CD14-positive monocyte (primary cell): ENCODE data around the gene ZSCAN5C. TPM values are rescaled to one million over a fixed set of nuclear protein-coding genes. Genes with fewer than 3 reads are reported as not detected.
A peak's percentile ranks its signal among the peaks of the same experiment; 100 is the strongest.
"Not testable (repeated sequence)": the region's sequence is repeated elsewhere in the genome, so short reads cannot be mapped to it uniquely, and the experiment has no call there.

Source experiments
- DNase-seq, 3 donors: peaks; one replicate each; pipeline ENCODE4 v3.0.0-alpha.2; 2011 to 2022
- H2AFZ ChIP-seq: 2 replicates; pipeline ENCODE4 v1.6.0; 2012; ENCODE audit warnings: mild to moderate bottlenecking, low read depth, low read length, inconsistent platforms; ENCODE audit not compliant: insufficient read depth, poor library complexity, severe bottlenecking
- H3K27ac ChIP-seq, 2 donors: 1 replicate in 1 of 2; 2 replicates in 1 of 2; pipeline ENCODE4 v1.5.1; 2012 to 2013; ENCODE audit warnings: low read length in 2 of 2, control low read depth in 1 of 2, inconsistent platforms in 1 of 2, low read depth in 1 of 2, mild to moderate bottlenecking in 1 of 2
- H3K27me3 ChIP-seq, 2 donors: one replicate each; pipeline versions ENCODE4 v1.6.0 to v1.6.1; 2011 to 2013; ENCODE audit warnings: low read length in 2 of 2; ENCODE audit not compliant: control insufficient read depth in 2 of 2, insufficient read depth in 2 of 2
- H3K36me3 ChIP-seq, 2 donors: replicated peaks in 1 of 2; 1 replicate in 1 of 2; 2 replicates in 1 of 2; pipeline versions ENCODE4 v1.5.1 to v1.6.1; 2012 to 2013; ENCODE audit warnings: low read length in 2 of 2, control low read depth in 1 of 2, inconsistent platforms in 1 of 2, mild to moderate bottlenecking in 1 of 2; ENCODE audit not compliant: insufficient read depth in 2 of 2, control insufficient read depth in 1 of 2
- H3K4me1 ChIP-seq, 2 donors: 1 replicate in 1 of 2; 2 replicates in 1 of 2; pipeline versions ENCODE4 v1.5.1 to v1.6.1; 2012 to 2013; ENCODE audit warnings: low read length in 2 of 2, control low read depth in 1 of 2, inconsistent platforms in 1 of 2, mild to moderate bottlenecking in 1 of 2, moderate library complexity in 1 of 2; ENCODE audit not compliant: insufficient read depth in 2 of 2, control insufficient read depth in 1 of 2
- H3K4me2 ChIP-seq: replicated peaks from 2 replicates; pipeline ENCODE3; 2012; ENCODE audit warnings: low read length, moderate library complexity, mild to moderate bottlenecking; ENCODE audit not compliant: poor library complexity, severe bottlenecking; ENCODE audit errors: extremely low read depth
- H3K4me3 ChIP-seq, 3 experiments: fragments of 200-600 bp in 1 of 3; sonication (generic) in 1 of 3; replicated peaks in 1 of 3; 1 replicate in 2 of 3; 2 replicates in 1 of 3; pipeline ENCODE4 v1.5.1; 2011 to 2013; ENCODE audit warnings: low read length in 3 of 3, mild to moderate bottlenecking in 3 of 3, control low read depth in 2 of 3, low read depth in 2 of 3, inconsistent platforms in 1 of 3, moderate library complexity in 1 of 3
- H3K79me2 ChIP-seq: 2 replicates; pipeline ENCODE4 v1.6.0; 2012; ENCODE audit warnings: mild to moderate bottlenecking, control low read depth, inconsistent platforms, low read length, moderate library complexity; ENCODE audit not compliant: insufficient read depth
- H3K9ac ChIP-seq: 2 replicates; pipeline ENCODE4 v1.6.0; 2017; ENCODE audit warnings: low read length, mild to moderate bottlenecking; ENCODE audit not compliant: insufficient read depth, poor library complexity, severe bottlenecking
- H3K9me3 ChIP-seq, 2 donors: replicated peaks in 1 of 2; 1 replicate in 1 of 2; 2 replicates in 1 of 2; pipeline versions ENCODE4 v1.5.1 to v1.6.1; 2012 to 2013; ENCODE audit warnings: low read length in 2 of 2, control low read depth in 1 of 2; ENCODE audit not compliant: control insufficient read depth in 1 of 2, insufficient read depth in 1 of 2
- H4K20me1 ChIP-seq: 2 replicates; pipeline ENCODE4 v1.6.0; 2012; ENCODE audit warnings: mild to moderate bottlenecking, low read length, control low read depth, moderate library complexity; ENCODE audit not compliant: insufficient read depth
- H3K27ac Mint-ChIP-seq, 7 donors: one replicate each; pipeline ENCODE4 v1.8.0; 2020; ENCODE audit warnings: mild to moderate bottlenecking in 7 of 7, mixed read lengths in 7 of 7, moderate library complexity in 6 of 7, inconsistent platforms in 2 of 7
- H3K27me3 Mint-ChIP-seq, 3 donors: one replicate each; pipeline ENCODE4 v1.8.0; 2021 to 2022; ENCODE audit warnings: low read depth in 3 of 3, mild to moderate bottlenecking in 3 of 3, mixed read lengths in 3 of 3, moderate library complexity in 3 of 3, inconsistent platforms in 1 of 3
- H3K36me3 Mint-ChIP-seq, 2 donors: one replicate each; pipeline ENCODE4 v1.8.0; 2020; ENCODE audit warnings: mixed read lengths in 2 of 2, inconsistent platforms in 1 of 2, mild to moderate bottlenecking in 1 of 2
- H3K4me1 Mint-ChIP-seq: one replicate; pipeline ENCODE4 v1.8.0; 2020; ENCODE audit warnings: mild to moderate bottlenecking, mixed read lengths
- H3K4me3 Mint-ChIP-seq, 2 donors: one replicate each; pipeline ENCODE4 v1.8.0; 2020; ENCODE audit warnings: mild to moderate bottlenecking in 2 of 2, mixed read lengths in 2 of 2, moderate library complexity in 1 of 2
- H3K9me3 Mint-ChIP-seq, 7 donors: one replicate each; pipeline ENCODE4 v1.8.0; 2020 to 2022; ENCODE audit warnings: mixed read lengths in 7 of 7, mild to moderate bottlenecking in 6 of 7, moderate library complexity in 6 of 7, inconsistent platforms in 2 of 7
- WGBS: methylation state at CpG from one replicate; pipeline ENCODE4 v1.1.5; 2013; ENCODE audit warnings: missing lambda C conversion rate; ENCODE audit not compliant: insufficient coverage; 5-methylcytosine and 5-hydroxymethylcytosine counted together
- intact Hi-C, 2 donors: fragments of 100-400 bp; cut with micrococcal nuclease; formaldehyde crosslinking; loops; one replicate each; pipeline versions ENCODE4 v1.15.0 to v1.15.1; 2023
- polyA plus RNA-seq, 3 donors: library from polyadenylated mRNA; depleted of rRNA in 1 of 3; unstranded in 2 of 3; stranded (reverse) in 1 of 3; fragments of 300-500 nt in 2 of 3; fragments of >200 nt in 1 of 3; fragmentation: Illumina TruSeq in 2 of 3; gene quantifications; 1 replicate in 2 of 3; 2 replicates in 1 of 3; pipeline ENCODE4 v1.2.3, GENCODE V29; 2012 to 2021
- TF ChIP-seq, protein P1 (sequence below): fragments of 200-600 bp; IDR thresholded peaks from one replicate; pipeline ENCODE4 v1.8.0; 2022; ENCODE audit warnings: antibody characterized with exemption, mild to moderate bottlenecking

Gene ZSCAN5C
- polyA plus RNA-seq, 3 donors, result not detected

DNA sequence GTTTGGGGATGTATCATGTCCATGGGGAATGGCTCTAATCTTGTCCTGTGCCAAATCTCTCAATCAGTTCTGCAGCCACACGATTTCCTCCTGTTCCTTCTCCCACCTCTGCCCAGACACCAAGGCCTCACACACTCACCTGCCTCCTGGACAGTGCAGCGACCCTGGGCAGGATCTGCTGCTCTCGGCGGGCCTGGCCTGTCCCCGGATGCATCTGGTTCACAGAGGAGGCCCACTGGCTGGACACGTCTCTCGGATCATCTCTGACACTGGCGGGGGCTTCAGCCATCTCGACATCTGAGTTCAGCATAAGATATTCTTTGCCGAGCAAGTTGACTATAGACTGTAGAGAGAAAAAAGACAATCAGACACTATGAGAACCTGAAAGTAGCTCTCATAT lies 10.4 kb upstream of the ZSCAN5C start:
- H3K4me1 ChIP-seq, result no peaks in the 10 kb centered on the region
- no peaks in the 10 kb centered on the region for H3K79me2 ChIP-seq
- H3K4me2 ChIP-seq, result no peak overlapping the region
- H3K4me1 Mint-ChIP-seq, result no peaks in the 10 kb centered on the region
- TF ChIP-seq, protein P1, sequence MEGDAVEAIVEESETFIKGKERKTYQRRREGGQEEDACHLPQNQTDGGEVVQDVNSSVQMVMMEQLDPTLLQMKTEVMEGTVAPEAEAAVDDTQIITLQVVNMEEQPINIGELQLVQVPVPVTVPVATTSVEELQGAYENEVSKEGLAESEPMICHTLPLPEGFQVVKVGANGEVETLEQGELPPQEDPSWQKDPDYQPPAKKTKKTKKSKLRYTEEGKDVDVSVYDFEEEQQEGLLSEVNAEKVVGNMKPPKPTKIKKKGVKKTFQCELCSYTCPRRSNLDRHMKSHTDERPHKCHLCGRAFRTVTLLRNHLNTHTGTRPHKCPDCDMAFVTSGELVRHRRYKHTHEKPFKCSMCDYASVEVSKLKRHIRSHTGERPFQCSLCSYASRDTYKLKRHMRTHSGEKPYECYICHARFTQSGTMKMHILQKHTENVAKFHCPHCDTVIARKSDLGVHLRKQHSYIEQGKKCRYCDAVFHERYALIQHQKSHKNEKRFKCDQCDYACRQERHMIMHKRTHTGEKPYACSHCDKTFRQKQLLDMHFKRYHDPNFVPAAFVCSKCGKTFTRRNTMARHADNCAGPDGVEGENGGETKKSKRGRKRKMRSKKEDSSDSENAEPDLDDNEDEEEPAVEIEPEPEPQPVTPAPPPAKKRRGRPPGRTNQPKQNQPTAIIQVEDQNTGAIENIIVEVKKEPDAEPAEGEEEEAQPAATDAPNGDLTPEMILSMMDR, result no peak
- no peak overlapping the region for H3K9ac ChIP-seq
- no peaks in the 10 kb centered on the region for H3K36me3 Mint-ChIP-seq
- intact Hi-C loops, result no loop called here
- H2AFZ ChIP-seq, result no peak overlapping the region
- no peak overlapping the region for H3K27ac ChIP-seq
- no peak overlapping the region for H3K4me3 ChIP-seq
- no peaks in the 10 kb centered on the region for H3K27me3 ChIP-seq
- no peak overlapping the region for H3K27ac Mint-ChIP-seq
- H3K36me3 ChIP-seq, result no peaks in the 10 kb centered on the region
- H4K20me1 ChIP-seq, result no peaks in the 10 kb centered on the region
- no peak overlapping the region for H3K4me3 Mint-ChIP-seq
- DNase-seq, result no peak
- 99% methylated on average over 10 of the region's 10 CpGs for WGBS
- no peaks in the 10 kb centered on the region for H3K9me3 Mint-ChIP-seq
- H3K27me3 Mint-ChIP-seq, result peaks cover 0 to 8% (median 3%) of the 10 kb centered on the region in 3 donors
- H3K9me3 ChIP-seq, result no peaks in the 10 kb centered on the region

DNA sequence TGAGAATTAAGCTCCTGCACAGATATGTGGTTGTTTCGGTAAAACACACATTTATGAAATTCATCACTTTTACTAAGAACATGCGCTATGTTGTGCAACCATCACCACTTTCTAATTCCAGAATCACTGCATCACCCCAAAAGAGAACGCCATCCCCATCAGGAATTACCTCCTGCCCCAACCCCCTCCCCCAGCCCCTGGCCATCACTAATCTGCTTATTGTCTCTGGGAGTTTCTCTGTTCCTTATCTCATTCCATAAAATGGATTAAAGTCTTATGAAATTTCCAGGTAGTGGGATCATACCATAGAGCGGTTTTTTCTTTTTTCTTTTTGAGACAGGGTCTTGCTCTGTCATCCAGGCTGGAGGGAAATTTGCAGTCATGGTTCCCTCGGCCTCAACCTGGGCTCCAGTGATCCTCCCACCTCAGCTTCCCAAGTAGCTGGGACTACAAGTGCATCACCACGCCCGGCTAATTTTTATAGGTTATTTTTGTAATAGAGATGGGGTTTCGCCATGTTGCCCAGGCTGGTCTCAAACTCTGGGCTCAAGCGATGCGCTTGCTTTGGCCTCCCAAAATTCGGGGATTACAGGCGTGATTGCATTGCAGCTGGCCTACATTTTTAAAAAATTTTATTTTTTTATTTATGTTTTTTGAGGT lies 8.0 kb upstream of the ZSCAN5C start:
- H3K4me2 ChIP-seq, result no peak overlapping the region
- H3K9ac ChIP-seq, result no peak overlapping the region
- Mint-ChIP-seq H3K4me3 (no peak overlapping the region), H3K36me3 (no peaks in the 10 kb centered on the region), H3K27me3 (peaks cover 5 to 10% (median 7%) of the 10 kb centered on the region in 3 donors), H3K9me3 (peaks cover 0 to 3% (median 0%) of the 10 kb centered on the region in 7 donors), H3K27ac (no peak overlapping the region), H3K4me1 (no peaks in the 10 kb centered on the region)
- H3K27ac ChIP-seq, result no peak overlapping the region
- 90% methylated on average over 7 of the region's 12 CpGs for WGBS
- no peaks in the 10 kb centered on the region for H3K79me2 ChIP-seq
- no peak for DNase-seq
- no peaks in the 10 kb centered on the region for H3K27me3 ChIP-seq
- H3K4me1 ChIP-seq, result no peaks in the 10 kb centered on the region
- H3K4me3 ChIP-seq, result no peak overlapping the region
- TF ChIP-seq, protein P1, result no peak
- H4K20me1 ChIP-seq, result no peaks in the 10 kb centered on the region
- H3K9me3 ChIP-seq, result no peaks in the 10 kb centered on the region
- H3K36me3 ChIP-seq, result no peaks in the 10 kb centered on the region
- intact Hi-C loops, result no loop called here
- no peak overlapping the region for H2AFZ ChIP-seq

DNA sequence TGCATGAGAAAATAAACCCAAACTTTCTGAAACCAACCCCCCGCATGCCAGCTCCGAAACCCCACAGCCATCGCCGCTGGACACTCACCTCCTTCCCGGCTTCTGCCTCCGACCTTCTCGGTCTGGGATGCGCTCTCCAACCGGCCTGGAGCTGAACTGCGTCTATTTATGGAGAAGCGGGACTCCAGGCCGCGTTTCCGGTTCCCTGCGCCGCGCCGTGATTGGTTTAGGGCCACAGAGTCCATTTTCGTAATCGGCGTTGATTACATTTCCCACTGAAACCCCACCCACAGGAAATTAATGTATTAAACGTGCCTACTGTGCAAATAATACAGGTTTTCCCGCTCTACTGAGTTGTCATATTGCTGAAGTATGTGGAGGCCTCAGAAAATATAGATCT lies 4.4 kb upstream of the ZSCAN5C start, which contains the start of gene ZSCAN5B:
Gene ZSCAN5B, minus strand, starts transcription at position 138 of the 400 bp plus-strand sequence. CDS start 4,731 bp downstream, outside the sequence.
- 90% methylated on average over 2 of the region's 23 CpGs for WGBS
- H3K36me3 ChIP-seq, intact Hi-C loops: not testable (repeated sequence)

More for the DNA sequence above, 4.4 kb upstream of the ZSCAN5C start, which contains the start of gene ZSCAN5B:
- H3K4me1 ChIP-seq, H3K4me2 ChIP-seq, H3K79me2 ChIP-seq, DNase-seq, H3K4me1 Mint-ChIP-seq, H3K27ac ChIP-seq, H3K9me3 ChIP-seq, H2AFZ ChIP-seq, H4K20me1 ChIP-seq, H3K27me3 ChIP-seq, H3K9ac ChIP-seq, H3K36me3 Mint-ChIP-seq, H3K9me3 Mint-ChIP-seq, H3K4me3 ChIP-seq, H3K4me3 Mint-ChIP-seq: not testable (repeated sequence)
- Mint-ChIP-seq H3K27ac (peak within 1 kb of the TSS in 1 of 7 donors; percentile 47), H3K27me3 (peaks cover 6 to 11% (median 10%) of the 10 kb centered on the region in 3 donors)
